DMS153 treated with DMSO at 0.1 percent for 48 hours (cell line): ENCODE measurements around the gene BTBD19.
"Not testable (repeated sequence)": the region's sequence is repeated elsewhere in the genome, so short reads cannot be mapped to it uniquely, and the experiment has no call there.

Experiments used
- DNase-seq: peaks from one replicate; lab custom pipeline; 2025; ENCODE audit not compliant: unreplicated experiment; lab: John Stamatoyannopoulos, UW

The BTBD19 gene

DNA sequence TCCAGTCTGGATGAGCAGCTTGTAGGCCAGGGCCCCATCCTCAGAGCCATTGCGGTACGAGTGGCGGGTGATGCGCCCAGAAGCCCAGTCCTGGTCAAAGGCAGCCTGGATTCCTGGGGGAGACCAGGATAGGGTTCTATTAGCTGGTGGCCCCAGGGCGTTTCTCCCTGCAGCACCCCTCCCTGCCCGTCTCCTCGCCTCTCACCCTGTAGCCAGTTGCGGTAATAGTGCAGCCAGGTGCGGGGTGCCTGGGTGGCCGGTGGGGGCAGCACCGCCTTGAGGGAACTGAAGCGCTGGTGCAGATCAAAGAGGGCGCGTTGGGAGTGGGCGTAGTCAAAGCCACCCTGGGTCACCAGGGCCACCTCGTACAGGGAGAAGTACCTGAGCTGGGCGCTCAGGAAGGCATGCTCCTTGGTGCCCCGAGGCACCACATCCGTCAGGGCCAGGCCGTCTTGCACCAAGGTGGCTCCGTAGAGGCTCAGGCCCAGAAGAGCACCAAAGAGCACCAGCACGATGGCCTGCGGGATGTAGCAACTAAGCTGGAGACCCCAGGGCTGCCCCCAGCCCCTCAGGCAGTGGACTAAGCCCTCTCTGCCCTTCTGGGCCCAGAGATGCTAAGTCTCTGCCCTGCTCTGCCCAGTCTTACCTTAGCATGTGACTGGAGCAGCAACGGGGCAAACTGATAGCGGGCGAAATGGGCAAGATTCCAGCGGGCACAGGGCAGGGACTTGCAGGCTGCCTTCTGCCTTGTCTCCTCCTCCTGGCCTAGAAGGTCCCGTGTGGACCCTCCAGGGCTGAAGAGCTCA lies 19.1 kb downstream of the BTBD19 start:
- no peak for DNase-seq

GRCh38 chr1:44828003-44828651 lies 19.8 kb downstream of the BTBD19 start:
- DNase-seq, result no peak

DNA sequence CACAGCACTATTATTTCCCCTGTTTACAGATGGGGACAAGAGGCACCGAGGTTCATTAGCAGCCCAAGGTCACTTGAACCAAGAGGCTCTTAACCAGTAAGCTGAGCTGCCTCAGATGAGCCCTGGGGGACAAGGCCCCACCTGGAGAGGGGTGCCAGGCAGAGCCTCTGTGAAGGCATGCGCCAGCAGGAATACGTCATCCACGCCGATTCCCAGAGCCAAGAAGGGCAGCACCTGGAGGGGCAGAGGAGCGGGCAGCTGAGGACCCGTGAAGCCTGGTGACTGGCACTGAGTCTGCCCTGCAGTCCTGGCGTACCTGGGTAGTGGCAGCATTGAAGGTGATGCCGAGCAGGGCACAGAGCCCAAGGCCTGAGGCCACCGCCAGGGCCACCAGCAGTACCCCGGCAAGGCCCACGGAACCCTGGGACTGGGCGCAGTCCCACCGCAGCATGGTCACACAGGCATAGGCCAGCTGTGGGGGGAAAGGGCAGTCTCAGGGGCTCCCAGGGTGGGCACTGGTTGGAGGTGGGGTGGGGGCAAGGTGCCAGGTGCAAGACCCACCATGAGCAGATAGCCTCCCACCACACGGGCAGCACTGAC lies 20.6 kb downstream of the BTBD19 start:
- DNase-seq, result no peak

GRCh38 chr1:44829506-44830384 lies 21.4 kb downstream of the BTBD19 start:
- no peak for DNase-seq

- no peak for DNase-seq
Measured at GRCh38 chr1:44830900-44831304, 22.6 kb downstream of the BTBD19 start.

DNA sequence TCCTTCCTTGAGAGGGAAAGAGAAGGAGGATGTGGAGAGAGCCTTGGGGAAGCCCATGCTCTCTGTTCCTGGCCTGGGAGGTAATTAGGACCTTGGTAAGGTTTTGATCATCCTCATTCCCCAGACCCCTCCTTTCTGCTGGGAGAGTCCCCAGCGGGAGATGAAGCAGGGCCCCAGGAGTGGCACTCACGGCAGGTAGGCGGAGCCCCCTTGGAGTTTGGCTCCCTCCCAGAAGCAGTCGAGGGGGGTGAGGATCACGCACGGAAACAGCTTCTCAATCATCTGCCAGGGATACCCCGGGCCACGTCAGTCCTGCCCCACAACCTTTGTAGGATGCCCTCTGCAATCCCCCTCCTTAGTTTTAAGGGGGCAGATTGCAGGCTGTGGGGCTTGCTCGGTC lies 23.2 kb downstream of the BTBD19 start:
- DNase-seq, result no peak

GRCh38 chr1:44832056-44832705 lies 23.9 kb downstream of the BTBD19 start:
- no peak for DNase-seq

GRCh38 chr1:44834328-44834727 lies 26.0 kb downstream of the BTBD19 start:
- no peak for DNase-seq

GRCh38 chr1:44835738-44836675 lies 27.7 kb downstream of the BTBD19 start:
- peak; percentile 83 for DNase-seq

GRCh38 chr1:44838294-44838693 lies 30.0 kb downstream of the BTBD19 start:
- DNase-seq, result not testable (repeated sequence)

- DNase-seq, result no peak
Measured at GRCh38 chr1:44839576-44839975, 31.3 kb downstream of the BTBD19 start.

- DNase-seq, result no peak
Measured at GRCh38 chr1:44842486-44842861, 34.2 kb downstream of the BTBD19 start.

DNA sequence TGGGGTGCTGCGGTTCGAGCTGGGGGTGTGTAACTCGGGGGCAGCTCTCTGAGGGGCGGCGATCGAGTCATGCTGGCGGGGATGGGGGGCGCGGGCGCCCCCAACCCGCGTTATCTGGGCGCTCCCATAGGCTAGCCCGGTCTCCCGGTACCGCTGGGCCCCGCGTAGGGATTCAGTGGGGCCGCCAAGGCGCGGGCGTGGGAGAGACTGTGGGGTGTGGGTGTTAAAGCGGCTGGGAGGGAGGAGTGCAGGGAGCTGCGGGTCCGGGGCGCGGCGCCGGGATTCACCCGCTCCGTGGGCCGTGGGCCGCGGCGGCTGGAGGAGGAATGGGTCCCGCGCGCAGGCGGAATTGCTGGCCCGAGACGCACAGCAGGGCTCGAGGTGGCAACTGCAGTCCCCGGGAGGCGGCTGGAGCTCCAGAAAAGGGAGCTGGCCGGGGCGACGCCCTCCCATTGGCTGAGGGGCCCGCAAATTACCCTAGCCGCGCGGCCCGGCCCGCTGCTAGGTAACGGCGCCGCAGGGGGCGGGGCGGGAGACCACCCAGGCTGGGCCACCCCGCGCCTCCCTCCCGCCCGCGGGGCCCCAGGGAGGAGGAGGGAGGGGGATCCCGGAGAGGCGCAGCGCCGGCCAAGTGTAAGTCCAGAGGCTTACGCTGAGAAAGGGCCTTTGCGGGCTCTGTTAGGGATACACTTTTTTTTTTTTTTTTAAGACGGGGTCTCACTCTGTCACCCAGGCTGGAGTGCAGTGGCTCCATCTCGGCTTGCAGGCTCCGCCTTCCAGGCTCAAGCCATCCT lies 34.7 kb downstream of the BTBD19 start, which contains the start of gene PTCH2:
Gene PTCH2 (minus strand): TSS at position 392 of the 794 bp plus-strand sequence. CDS start 321 bp downstream, at position 71.
- DNase-seq, result peak; percentile 27

DNA sequence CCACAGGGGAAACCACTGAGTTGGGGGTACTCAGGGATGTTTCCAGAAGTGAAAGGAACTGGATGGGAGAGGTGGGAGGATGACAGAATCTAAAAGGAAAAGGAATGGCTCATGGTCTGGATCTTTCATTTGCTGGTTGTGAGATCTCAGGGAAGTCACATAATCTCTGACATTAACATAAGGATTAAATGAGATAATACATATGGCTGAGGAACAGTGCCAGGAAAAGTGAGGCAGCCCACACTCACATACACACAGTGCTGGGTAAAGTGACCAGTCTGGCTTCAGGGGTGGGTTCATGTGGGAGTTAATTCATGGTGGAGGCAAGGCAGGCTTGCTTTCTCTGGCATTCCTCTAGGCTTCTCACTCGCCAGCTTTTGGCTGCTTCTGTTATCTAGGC lies 38.7 kb downstream of the BTBD19 start:
- DNase-seq, result no peak

- no peak for DNase-seq
Measured at GRCh38 chr1:44847845-44848244, 39.5 kb downstream of the BTBD19 start.

DNA sequence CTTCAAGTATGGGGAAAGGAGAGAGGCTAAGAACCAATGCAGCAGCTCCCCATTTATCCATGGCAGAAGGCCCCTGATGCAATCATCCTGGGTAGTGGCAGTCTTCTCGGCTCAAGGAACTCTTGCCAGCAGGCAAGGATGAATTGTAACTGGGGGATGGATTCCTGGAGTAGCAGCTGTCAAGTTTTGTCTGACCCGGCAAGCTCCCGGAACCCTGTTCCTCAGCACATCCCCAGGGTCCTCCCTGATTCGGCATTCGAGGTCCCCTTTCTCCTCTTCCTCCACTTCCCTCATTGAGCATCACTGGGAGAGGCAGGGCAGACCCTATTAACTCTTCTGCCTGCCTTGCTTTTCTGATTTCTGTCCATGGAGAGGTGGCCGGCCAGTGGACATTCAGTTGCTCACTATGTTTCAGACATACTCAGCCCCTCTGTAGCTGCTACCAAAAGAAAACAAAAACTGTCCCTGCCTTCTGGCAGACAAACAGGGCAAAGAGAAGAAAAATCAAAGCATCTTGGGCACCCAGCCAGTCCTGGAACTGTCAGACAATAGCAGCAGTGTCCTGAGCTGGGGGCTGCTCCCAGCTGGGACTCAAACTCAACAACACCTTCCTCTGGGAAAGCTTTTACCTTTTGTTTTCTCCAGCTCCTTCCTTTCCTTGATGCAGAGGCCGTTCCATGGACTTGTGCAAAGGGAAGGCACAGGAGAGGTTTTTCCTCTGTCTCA lies 40.3 kb downstream of the BTBD19 start:
- DNase-seq, result no peak

GRCh38 chr1:44849575-44850132 lies 41.3 kb downstream of the BTBD19 start:
- DNase-seq, result no peak

- no peak for DNase-seq
Measured at GRCh38 chr1:44851308-44851707, 43.0 kb downstream of the BTBD19 start.
